ENCODE results near the gene SSPN.

Gene SSPN

GRCh38 chr12:26268841-26269561 is 73.6 kb downstream of the SSPN start:
- DNase-seq, result no peak

GRCh38 chr12:26269562-26270284 is 74.3 kb downstream of the SSPN start:
- DNase-seq, result no peak

GRCh38 chr12:26271024-26271423 is 75.7 kb downstream of the SSPN start:
- no peak for DNase-seq

GRCh38 chr12:26271889-26272492 is 76.6 kb downstream of the SSPN start:
- no peak for DNase-seq

DNA sequence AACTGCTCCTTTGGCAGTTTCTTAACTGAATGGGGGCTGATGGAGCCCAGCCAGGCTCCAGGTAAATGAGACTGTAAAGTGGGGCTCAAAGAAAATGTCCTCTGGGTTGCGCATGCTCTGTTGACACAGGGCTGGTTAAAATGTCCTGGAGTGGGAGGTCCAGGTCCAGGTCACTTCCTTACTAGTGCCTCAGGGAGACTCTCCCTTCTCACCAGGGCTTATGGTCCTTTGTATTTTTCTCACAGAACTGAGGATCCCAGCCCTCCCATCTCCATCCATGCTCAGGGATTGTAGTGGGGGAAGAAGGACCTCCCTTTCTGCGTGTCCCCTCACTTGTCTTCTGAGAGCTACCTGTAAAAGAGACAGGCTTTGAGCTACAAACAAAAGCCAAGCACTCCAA is 77.5 kb downstream of the SSPN start:
- no peak for DNase-seq

- DNase-seq, result no peak
Measured at GRCh38 chr12:26273811-26274210, 78.4 kb downstream of the SSPN start.

- DNase-seq, result peak; percentile 62
Measured at GRCh38 chr12:26274441-26275312, 79.3 kb downstream of the SSPN start.

- DNase-seq, result no peak
Measured at GRCh38 chr12:26275313-26276131, 80.1 kb downstream of the SSPN start.

DNA sequence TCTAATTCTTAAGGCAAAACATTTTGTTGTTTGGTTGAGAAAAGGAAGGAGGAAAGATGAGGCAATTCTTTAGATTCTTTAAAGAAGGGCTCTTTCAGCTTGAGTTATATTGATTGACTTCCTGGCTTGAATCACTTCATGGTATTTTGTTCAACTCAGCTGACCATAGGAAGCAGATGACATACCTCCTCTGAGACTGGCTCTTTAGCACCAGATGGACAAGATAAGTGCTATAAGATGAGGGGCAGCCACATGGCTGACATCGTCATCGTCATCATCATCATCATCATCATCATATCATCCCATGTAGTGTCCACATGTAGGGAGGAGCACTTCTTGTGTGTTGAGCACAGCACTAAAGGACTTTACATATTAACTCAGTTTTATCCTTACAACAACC is 81.3 kb downstream of the SSPN start:
- no peak for DNase-seq

GRCh38 chr12:26277506-26278246 is 82.3 kb downstream of the SSPN start:
- no peak for DNase-seq

- DNase-seq, result no peak
Measured at GRCh38 chr12:26278266-26278665, 82.9 kb downstream of the SSPN start.

DNA sequence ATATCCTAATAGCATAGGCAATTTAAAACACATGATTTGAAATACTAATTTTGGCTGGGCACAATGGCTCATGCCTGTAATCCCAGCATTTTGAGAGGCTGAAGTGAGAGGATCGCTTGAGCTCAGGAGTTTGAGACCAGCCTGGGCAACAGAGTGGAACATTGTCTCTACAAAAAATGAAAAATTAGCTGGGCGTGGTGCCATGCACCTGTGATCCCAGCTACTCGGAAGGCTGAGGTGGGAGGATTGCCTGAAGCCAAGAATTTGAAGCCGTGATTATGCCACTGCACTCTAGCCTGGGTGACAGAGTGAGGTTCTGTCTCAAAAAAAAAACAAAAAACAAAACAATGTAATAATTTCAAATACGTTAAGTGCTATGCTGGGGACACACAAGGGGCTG is 83.3 kb downstream of the SSPN start:
- DNase-seq, result no peak

DNA sequence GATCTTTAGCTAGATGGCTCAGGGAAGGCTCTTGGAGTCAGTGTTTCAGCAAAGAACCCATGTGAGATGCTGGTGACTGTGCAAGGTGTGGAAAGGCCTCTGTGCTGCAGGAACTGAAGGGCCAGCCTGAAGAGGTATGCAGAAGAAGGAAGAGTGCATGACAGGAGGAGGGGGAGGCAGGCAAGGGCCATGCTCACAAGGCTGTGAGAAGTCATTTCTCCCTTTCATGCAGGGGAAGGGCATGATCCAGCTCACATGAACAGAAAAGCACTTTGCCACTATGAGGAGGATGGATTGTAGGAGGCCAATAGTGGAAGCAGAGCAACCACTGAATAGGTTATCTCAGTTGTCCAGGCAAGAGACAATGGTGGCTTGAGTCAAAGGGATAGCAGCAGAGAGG is 83.7 kb downstream of the SSPN start:
- DNase-seq, result no peak

DNA sequence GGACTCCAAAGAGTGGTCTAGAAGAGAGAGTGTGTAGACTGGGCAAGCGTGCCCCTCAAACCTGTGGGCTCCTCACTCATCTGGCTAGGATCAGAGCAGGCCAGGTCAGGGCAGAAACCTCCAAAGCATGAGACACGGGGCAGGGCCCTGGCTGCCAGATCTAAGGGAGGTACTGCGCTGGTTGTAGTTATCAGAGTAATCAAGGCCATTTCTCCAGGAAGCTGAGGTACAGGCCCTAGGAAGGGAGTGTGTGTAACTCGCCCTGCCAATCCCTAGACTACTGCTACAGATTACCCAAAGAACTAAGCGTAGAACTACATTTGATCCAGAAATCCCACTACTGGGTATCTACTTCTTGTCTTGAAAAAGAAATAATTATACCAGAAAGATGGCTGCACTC is 84.5 kb downstream of the SSPN start:
- no peak for DNase-seq

DNA sequence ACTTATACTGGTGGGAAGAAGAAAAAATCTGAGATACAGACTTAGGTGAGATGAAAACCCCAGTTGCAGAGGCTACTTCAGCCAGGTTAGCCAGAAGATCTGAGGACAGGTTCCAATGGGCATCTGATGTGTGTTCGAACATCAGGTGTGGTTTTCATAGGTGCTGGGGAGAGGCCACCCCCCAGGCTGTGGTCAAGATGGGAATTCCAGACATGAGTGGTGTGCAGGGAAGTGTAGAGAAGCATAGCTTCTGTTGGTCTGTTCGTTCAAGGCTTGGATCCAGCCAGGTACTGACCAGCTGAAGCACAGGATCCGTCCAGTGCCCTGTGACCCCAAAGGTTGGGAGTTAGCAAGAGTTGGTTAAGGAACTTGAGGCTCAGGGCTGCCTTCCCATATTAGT is 85.5 kb downstream of the SSPN start:
- no peak for DNase-seq

GRCh38 chr12:26281320-26281719 is 85.9 kb downstream of the SSPN start:
- no peak for DNase-seq

DNA sequence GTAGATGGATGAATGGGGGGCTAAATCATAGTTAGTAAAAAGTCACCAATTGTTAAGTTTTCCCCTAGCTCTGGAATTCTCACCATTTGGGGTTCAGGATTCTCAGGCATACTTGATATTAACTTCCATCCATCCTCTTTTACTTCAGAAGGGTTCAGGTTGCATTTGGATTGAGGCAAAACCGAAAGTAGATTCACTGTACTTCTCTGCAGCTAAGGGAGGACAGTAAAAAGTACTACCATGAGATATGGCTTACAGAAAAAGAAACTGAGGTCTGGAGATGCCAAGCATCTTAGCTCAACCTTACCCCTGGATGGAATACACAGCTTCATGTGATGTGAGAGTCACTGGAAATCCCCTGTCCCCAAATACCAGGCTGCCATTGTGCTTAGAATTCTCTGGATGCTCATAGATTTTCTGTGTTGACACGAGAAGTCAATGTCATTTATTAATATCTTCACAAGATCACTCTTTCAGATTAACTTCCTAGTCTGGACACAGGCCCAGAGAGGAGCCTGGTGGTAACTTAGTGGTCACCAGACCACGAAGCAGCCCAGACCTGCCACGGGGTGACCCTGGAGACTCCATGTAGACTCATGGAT is 87.1 kb downstream of the SSPN start:
- DNase-seq, result no peak

- no peak for DNase-seq
Measured at GRCh38 chr12:26283046-26283445, 87.7 kb downstream of the SSPN start.

- DNase-seq, result no peak
Measured at GRCh38 chr12:26283617-26284016, 88.2 kb downstream of the SSPN start.

DNA sequence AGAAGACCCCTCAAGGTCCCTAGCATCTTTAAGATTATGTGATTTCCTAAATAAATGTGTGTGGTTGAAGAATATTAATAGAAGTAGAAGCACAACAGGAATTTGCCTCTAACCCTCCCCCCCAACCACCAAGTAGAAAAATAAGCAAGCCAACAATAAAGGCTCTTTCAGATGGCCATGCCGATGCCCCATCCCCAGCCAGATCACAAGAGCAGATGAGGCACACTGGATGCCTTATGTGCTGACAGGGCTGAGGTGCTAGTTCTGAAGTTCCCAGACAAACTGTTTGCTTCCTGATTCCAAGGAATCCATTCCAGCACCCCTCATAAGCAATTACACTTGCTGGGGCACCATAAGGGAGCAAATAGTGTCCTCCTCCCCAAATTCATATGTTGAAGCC is 90.0 kb downstream of the SSPN start:
- no peak for DNase-seq

- DNase-seq, result no peak
Measured at GRCh38 chr12:26286186-26286585, 90.8 kb downstream of the SSPN start.

All from DMS153 (cell line).